Trophoblast cell (in vitro differentiated cells and primary cell): ENCODE results near the gene MYH14.

Experiments used
- DNase-seq, 2 donors: peaks; one replicate each; pipeline ENCODE4 v3.0.0-alpha.2; 2016
- H2AFZ ChIP-seq: 2 replicates; pipeline ENCODE4 v1.6.1; 2013; ENCODE audit warnings: low read length, moderate library complexity, mild to moderate bottlenecking; ENCODE audit not compliant: insufficient read depth, poor library complexity
- H2AK5ac ChIP-seq: 2 replicates; pipeline ENCODE4 v1.6.1; 2013; ENCODE audit warnings: mild to moderate bottlenecking, low read length
- H2BK120ac ChIP-seq: 2 replicates; pipeline ENCODE4 v1.6.1; 2013; ENCODE audit warnings: low read length, mild to moderate bottlenecking, moderate library complexity; ENCODE audit not compliant: insufficient read depth, poor library complexity
- H2BK12ac ChIP-seq: 2 replicates; pipeline ENCODE4 v1.6.1; 2013; ENCODE audit warnings: mild to moderate bottlenecking, low read length, moderate library complexity
- H2BK5ac ChIP-seq: 2 replicates; pipeline ENCODE4 v1.6.1; 2013; ENCODE audit warnings: low read length, low read depth, moderate library complexity, mild to moderate bottlenecking; ENCODE audit not compliant: poor library complexity
- H3K14ac ChIP-seq: 2 replicates; pipeline ENCODE4 v1.6.1; 2013; ENCODE audit warnings: mild to moderate bottlenecking, low read length
- H3K18ac ChIP-seq: 2 replicates; pipeline ENCODE4 v1.6.1; 2013; ENCODE audit warnings: mild to moderate bottlenecking, low read length
- H3K23ac ChIP-seq: 2 replicates; pipeline ENCODE4 v1.6.1; 2013; ENCODE audit warnings: low read length
- H3K27ac ChIP-seq: 2 replicates; pipeline ENCODE4 v1.5.1; 2013; ENCODE audit warnings: low read depth, mild to moderate bottlenecking, inconsistent platforms, low read length, moderate library complexity
- H3K27me3 ChIP-seq: 2 replicates; pipeline ENCODE4 v1.6.1; 2013; ENCODE audit warnings: inconsistent platforms, mild to moderate bottlenecking, low read length, moderate library complexity; ENCODE audit not compliant: insufficient read depth
- H3K36me3 ChIP-seq, 2 experiments: 1 replicate in 1 of 2; 2 replicates in 1 of 2; pipeline ENCODE4 v1.6.1; 2013; ENCODE audit warnings: low read length in 2 of 2, mild to moderate bottlenecking in 2 of 2, moderate library complexity in 1 of 2; ENCODE audit not compliant: insufficient read depth in 2 of 2, control insufficient read depth in 1 of 2
- H3K4ac ChIP-seq: 2 replicates; pipeline ENCODE4 v1.6.1; 2013; ENCODE audit warnings: low read depth, mild to moderate bottlenecking, low read length, moderate library complexity
- H3K4me1 ChIP-seq, 2 experiments: 1 replicate in 1 of 2; 2 replicates in 1 of 2; pipeline ENCODE4 v1.6.1; 2013; ENCODE audit warnings: low read length in 2 of 2, mild to moderate bottlenecking in 2 of 2, moderate library complexity in 1 of 2; ENCODE audit not compliant: insufficient read depth in 2 of 2, control insufficient read depth in 1 of 2
- H3K4me2 ChIP-seq: 2 replicates; pipeline ENCODE4 v1.6.1; 2013; ENCODE audit warnings: inconsistent platforms, mild to moderate bottlenecking, low read length, moderate library complexity
- H3K4me3 ChIP-seq: 2 replicates; pipeline ENCODE4 v1.5.1; 2013; ENCODE audit warnings: mild to moderate bottlenecking, low read depth, low read length, inconsistent platforms
- H3K79me1 ChIP-seq: one replicate; pipeline ENCODE4 v1.6.1; 2013; ENCODE audit warnings: low read length
- H3K79me2 ChIP-seq: 2 replicates; pipeline ENCODE4 v1.6.1; 2013; ENCODE audit warnings: low read length, mild to moderate bottlenecking; ENCODE audit not compliant: control insufficient read depth, insufficient read depth, poor library complexity
- H3K9ac ChIP-seq: 2 replicates; pipeline ENCODE4 v1.6.1; 2013; ENCODE audit warnings: mild to moderate bottlenecking, low read length
- H3K9me3 ChIP-seq: 2 replicates; pipeline ENCODE4 v1.6.1; 2013; ENCODE audit warnings: low read depth, mild to moderate bottlenecking, control low read depth, inconsistent platforms, low read length; ENCODE audit not compliant: insufficient read depth
- H4K12ac ChIP-seq: 2 replicates; pipeline ENCODE4 v1.6.1; 2013; ENCODE audit warnings: low read depth, mild to moderate bottlenecking, low read length, moderate library complexity
- H4K8ac ChIP-seq: 2 replicates; pipeline ENCODE4 v1.6.1; 2013; ENCODE audit warnings: low read depth, mild to moderate bottlenecking, low read length, moderate library complexity
- H4K91ac ChIP-seq: one replicate; pipeline ENCODE4 v1.6.1; 2013; ENCODE audit warnings: low read depth, mild to moderate bottlenecking, low read length, moderate library complexity
- WGBS: extraction: QIAGEN DNeasy Blood & Tissue Kit; methylation state at CpG from one replicate; pipeline ENCODE4 v1.1.7; 2013; ENCODE audit warnings: missing lambda C conversion rate; ENCODE audit not compliant: insufficient read length, insufficient coverage; ENCODE audit errors: extremely low coverage; 5-methylcytosine and 5-hydroxymethylcytosine counted together

Gene MYH14

DNA sequence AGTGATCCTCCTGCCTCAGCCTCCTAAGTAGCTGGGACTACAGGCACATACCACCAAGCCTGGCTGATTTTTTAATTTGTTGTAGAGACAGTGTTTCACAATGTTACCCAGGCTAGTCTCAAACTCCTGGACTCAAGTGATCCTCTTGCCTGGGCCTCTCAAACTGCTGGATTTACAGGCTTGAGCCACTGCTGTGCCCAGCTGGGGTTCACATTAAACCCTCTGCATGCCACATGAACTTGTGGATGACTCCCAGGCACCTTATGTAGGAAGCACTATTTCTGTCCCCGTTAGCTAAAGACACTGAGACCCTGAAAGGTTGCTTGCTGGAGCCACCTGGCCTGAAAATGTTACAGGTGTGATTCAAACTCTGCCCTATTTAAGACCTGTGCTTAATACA is 10.5 kb downstream of the MYH14 start:
- Histone ChIP-seq H2AK5ac (peak overlapping the region; percentile 39), H3K23ac (no peak overlapping the region), H3K4ac (no peak overlapping the region), H3K9me3 (peaks cover 2% of the 10 kb centered on the region), H3K27ac (peak overlapping the region; percentile 89), H3K36me3 (peaks cover 0 to 6% of the 10 kb centered on the region in 2 experiments), H2AFZ (no peak overlapping the region), H4K91ac (peak overlapping the region; percentile 66), H3K4me2 (peak overlapping the region; percentile 46), H2BK5ac (no peak overlapping the region), H4K8ac (no peak overlapping the region), H3K14ac (peak overlapping the region; percentile 12), H3K9ac (no peak overlapping the region), H3K79me1 (peaks cover 14% of the 10 kb centered on the region), H4K12ac (no peak overlapping the region), H2BK12ac (peak overlapping the region; percentile 67), H3K79me2 (no peaks in the 10 kb centered on the region), H3K18ac (no peak overlapping the region), H3K4me3 (no peak overlapping the region), H2BK120ac (no peak overlapping the region), H3K27me3 (no peaks in the 10 kb centered on the region), H3K4me1 (peaks cover 14 to 20% of the 10 kb centered on the region in 2 experiments)
- no peak for DNase-seq
- no CpG with 5 or more reads among the region's 1 CpG for WGBS

GRCh38 chr19:50214699-50215543 is 11.5 kb downstream of the MYH14 start:
- Histone ChIP-seq H3K9me3 (peaks cover 2% of the 10 kb centered on the region), H3K23ac (no peak overlapping the region), H2BK120ac (peak overlapping the region; percentile 89), H3K79me2 (no peaks in the 10 kb centered on the region), H4K12ac (peak overlapping the region; percentile 37), H2BK5ac (peak overlapping the region; percentile 92), H4K8ac (peak overlapping the region; percentile 73), H3K18ac (peak overlapping the region; percentile 57), H3K14ac (peak overlapping the region; percentile 68), H2AFZ (peak overlapping the region; percentile 50), H3K4ac (no peak overlapping the region), H2BK12ac (peak overlapping the region; percentile 63), H3K36me3 (peaks cover 0 to 6% of the 10 kb centered on the region in 2 experiments), H3K27ac (peak overlapping the region; percentile 89), H3K27me3 (no peaks in the 10 kb centered on the region), H4K91ac (peak overlapping the region; percentile 93), H3K4me2 (peak overlapping the region; percentile 46), H3K4me3 (no peak overlapping the region), H3K79me1 (peaks cover 14% of the 10 kb centered on the region), H3K9ac (no peak overlapping the region), H2AK5ac (no peak overlapping the region), H3K4me1 (peaks cover 14 to 20% of the 10 kb centered on the region in 2 experiments)
- no CpG with 5 or more reads among the region's 25 CpGs for WGBS
- DNase-seq: no peak

DNA sequence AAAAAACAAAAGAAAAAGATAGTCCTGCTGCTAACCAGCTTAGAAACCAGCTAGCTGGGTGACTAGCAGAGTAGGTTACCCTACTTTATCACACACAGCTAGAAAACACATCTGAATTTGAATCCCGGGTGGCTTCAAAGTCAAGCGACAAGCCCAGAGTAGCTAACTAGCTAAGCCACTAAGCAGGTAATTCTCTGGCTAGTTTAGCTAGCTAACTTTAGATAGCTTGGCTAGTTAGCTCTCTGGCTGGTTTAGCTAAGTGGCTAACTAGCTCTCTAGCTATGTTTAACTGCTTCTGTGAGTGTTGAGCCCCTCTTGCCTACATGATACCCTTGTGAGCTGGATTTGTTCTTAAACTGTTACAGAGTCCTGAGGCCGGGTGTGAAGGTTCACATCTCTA is 12.4 kb downstream of the MYH14 start:
- Histone ChIP-seq H4K12ac (no peak overlapping the region), H3K79me1 (peaks cover 14% of the 10 kb centered on the region), H2AK5ac (no peak overlapping the region), H3K14ac (no peak overlapping the region), H3K4me3 (no peak overlapping the region), H4K8ac (no peak overlapping the region), H2AFZ (no peak overlapping the region), H3K9ac (no peak overlapping the region), H3K4ac (no peak overlapping the region), H3K79me2 (no peaks in the 10 kb centered on the region), H2BK5ac (peak overlapping the region; percentile 34), H3K27me3 (no peaks in the 10 kb centered on the region), H4K91ac (peak overlapping the region; percentile 63), H3K4me2 (no peak overlapping the region), H3K23ac (no peak overlapping the region), H3K4me1 (peaks cover 14 to 20% of the 10 kb centered on the region in 2 experiments), H2BK12ac (peak overlapping the region; percentile 15), H3K27ac (peak overlapping the region; percentile 50), H3K18ac (no peak overlapping the region), H2BK120ac (peak overlapping the region; percentile 46), H3K36me3 (peaks cover 0 to 5% of the 10 kb centered on the region in 2 experiments), H3K9me3 (peaks cover 2% of the 10 kb centered on the region)
- DNase-seq: no peak
- no CpG with 5 or more reads among the region's 3 CpGs for WGBS

DNA sequence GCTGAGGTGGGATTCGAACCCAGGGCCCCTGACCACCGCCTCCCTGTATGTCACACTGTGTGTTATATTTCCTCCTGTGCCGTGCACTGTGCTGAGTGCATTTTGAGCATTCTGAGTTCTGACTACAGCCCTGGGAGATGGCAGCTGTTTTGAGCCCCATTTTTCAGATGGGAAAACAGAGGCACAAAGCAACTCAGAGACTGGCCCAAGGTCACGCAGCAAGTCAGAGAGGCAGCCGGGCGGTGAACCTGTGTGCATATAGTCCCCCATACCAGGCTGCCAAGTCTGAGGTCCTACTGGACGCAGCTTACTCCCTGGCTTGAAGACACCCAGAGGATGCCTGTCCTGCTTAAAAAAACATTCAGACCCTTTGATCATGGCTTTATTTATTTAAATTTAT is 17.7 kb downstream of the MYH14 start:
- H3K27ac ChIP-seq: no peak overlapping the region
- DNase-seq: no peak
- H3K9me3 ChIP-seq: peaks cover 6% of the 10 kb centered on the region
- no peak overlapping the region for H2BK12ac ChIP-seq
- no peak overlapping the region for H2BK5ac ChIP-seq
- no peak overlapping the region for H3K4ac ChIP-seq
- no peak overlapping the region for H3K4me3 ChIP-seq
- H3K14ac ChIP-seq: no peak overlapping the region
- no peak overlapping the region for H2AK5ac ChIP-seq
- H3K4me2 ChIP-seq: no peak overlapping the region
- H3K36me3 ChIP-seq: peaks cover 5 to 7% of the 10 kb centered on the region in 2 experiments
- H3K27me3 ChIP-seq: no peaks in the 10 kb centered on the region
- no peak overlapping the region for H3K23ac ChIP-seq
- no peak overlapping the region for H2BK120ac ChIP-seq
- H3K79me1 ChIP-seq: no peaks in the 10 kb centered on the region
- H3K79me2 ChIP-seq: no peaks in the 10 kb centered on the region
- no peak overlapping the region for H4K12ac ChIP-seq
- no CpG with 5 or more reads among the region's 7 CpGs for WGBS
- H3K4me1 ChIP-seq: no peaks in the 10 kb centered on the region
- peak overlapping the region; percentile 12 for H3K9ac ChIP-seq
- H4K91ac ChIP-seq: no peak overlapping the region
- H3K18ac ChIP-seq: no peak overlapping the region
- no peak overlapping the region for H4K8ac ChIP-seq
- H2AFZ ChIP-seq: no peak overlapping the region
